Measurements from ENCODE around the gene ALOX12. TPM values are rescaled to one million over a fixed set of nuclear protein-coding genes. Genes with fewer than 3 reads are reported as not detected.

ALOX12 gene
- total RNA-seq, 1 donor from 2014 or later, result 0.98 TPM

- TF ChIP-seq CTCF (conservative IDR thresholded peaks at IDR 0.05; ENCODE audit: low read depth, low read length), result no peak
- peak overlapping the region; percentile 95 for H3K4me3 ChIP-seq (ENCODE audit: low read depth, low read length)
- DNase-seq (ENCODE audit: low read depth), result no peak
Observed at GRCh38 chr17:7011415-7011814, 15.6 kb downstream of the ALOX12 start.

DNA sequence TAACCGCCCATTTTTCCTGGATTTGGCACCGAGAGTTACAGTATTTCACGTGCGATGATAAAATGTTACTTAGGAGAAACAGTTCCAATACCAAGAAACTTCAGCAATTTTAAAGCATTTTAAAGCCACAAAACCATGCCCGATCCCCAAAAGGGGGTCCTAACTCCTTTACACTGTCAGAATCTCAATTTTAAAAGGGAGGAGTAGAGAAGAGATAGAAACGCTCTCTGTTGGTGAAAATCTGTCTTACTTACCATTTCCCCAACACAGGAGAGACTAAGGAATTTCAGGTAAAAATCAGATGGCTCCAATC, 16.0 kb downstream of the ALOX12 start:
- no peak for DNase-seq (ENCODE audit: low read depth)
- no peak for TF ChIP-seq CTCF (conservative IDR thresholded peaks at IDR 0.05; ENCODE audit: low read depth, low read length)
- H3K4me3 ChIP-seq (ENCODE audit: low read depth, low read length), result peak overlapping the region; percentile 95

- peak; percentile 48 for TF ChIP-seq CTCF (conservative IDR thresholded peaks at IDR 0.05; ENCODE audit: low read depth, low read length)
- no peak for DNase-seq (ENCODE audit: low read depth)
Observed at GRCh38 chr17:7014261-7014994, 18.6 kb downstream of the ALOX12 start.

DNA sequence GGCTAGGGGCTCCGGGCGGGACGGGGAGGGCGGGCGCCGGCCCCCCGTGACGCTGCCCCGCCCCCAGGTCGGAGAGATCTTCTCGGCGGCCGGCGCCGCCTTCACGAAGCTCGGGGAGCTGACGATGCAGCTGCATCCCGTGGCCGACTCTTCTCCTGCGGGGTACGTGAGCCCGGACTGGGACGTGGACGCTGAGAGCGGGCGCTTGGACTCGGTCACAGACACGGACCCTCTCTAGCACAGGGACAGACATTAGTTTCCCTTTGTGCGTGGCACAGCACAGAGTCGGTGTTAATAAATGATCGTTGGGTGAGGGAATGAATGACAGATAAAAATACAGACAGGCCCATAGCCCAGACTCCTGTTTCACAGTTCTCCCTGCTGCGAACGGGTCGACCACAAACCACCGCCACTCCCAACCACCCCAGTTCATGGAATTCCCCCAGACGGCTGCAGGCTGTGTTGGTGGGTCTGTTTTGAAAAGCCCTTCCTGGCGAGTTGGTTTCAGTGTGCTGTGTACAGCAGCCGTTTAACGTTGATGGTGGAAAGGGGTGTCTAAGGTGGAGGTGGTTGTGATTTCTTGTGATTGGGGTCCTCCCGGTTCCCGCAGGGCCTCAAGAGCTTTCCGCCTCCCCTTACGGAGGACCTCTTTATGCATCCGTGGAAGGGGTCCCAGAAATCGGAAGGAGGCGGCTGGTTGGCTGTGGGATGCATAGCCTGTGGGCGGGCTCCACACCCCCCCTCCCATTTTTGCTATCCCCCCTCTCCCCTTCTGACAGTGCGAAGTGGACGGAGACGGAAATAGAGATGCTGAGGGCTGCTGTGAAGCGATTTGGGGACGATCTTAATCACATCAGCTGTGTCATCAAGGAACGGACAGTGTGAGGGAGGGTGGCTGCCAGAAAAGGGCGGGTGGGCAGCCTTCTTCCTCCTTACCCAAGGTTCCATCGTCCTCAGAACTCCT, 19.4 kb downstream of the ALOX12 start:
- DNase-seq (ENCODE audit: low read depth), result no peak
- no peak for TF ChIP-seq CTCF (conservative IDR thresholded peaks at IDR 0.05; ENCODE audit: low read depth, low read length)
- H3K4me3 ChIP-seq (ENCODE audit: low read depth, low read length), result peak overlapping the region; percentile 95

More at GRCh38 chr17:7014261-7014994, 18.6 kb downstream of the ALOX12 start:
- peak overlapping the region; percentile 95 for H3K4me3 ChIP-seq (ENCODE audit: low read depth, low read length)

DNA sequence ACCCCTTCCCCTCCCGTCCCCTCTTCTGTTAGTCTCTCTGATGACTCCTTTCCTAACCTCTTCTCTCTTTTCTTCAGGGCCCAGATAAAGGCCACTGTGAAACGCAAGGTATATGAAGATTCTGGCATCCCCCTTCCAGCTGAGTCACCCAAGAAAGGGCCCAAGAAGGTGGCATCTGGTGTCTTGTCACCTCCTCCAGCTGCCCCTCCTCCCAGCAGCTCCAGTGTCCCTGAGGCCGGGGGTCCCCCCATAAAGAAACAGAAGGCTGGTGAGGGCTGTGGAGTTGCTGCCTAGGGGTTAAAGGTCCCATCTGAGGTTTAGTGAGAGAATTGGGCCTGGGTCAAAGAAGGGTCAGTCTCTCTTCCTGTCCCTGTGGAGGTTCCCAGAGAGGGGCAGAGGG, 20.6 kb downstream of the ALOX12 start:
- no peak for TF ChIP-seq CTCF (conservative IDR thresholded peaks at IDR 0.05; ENCODE audit: low read depth, low read length)
- DNase-seq (ENCODE audit: low read depth), result no peak
- H3K4me3 ChIP-seq (ENCODE audit: low read depth, low read length), result no peak overlapping the region

GRCh38 chr17:7016886-7017826, 21.3 kb downstream of the ALOX12 start:
- TF ChIP-seq CTCF (conservative IDR thresholded peaks at IDR 0.05; ENCODE audit: low read depth, low read length), result no peak
- H3K4me3 ChIP-seq (ENCODE audit: low read depth, low read length), result no peak overlapping the region
- no peak for DNase-seq (ENCODE audit: low read depth)

All from epithelial cell of proximal tubule (primary cell).